H1 (cell line): Measurements from ENCODE around the gene S100PBP. TPM values are rescaled to one million over a fixed set of nuclear protein-coding genes. Genes with fewer than 3 reads are reported as not detected.

ENCODE experiments used
- BRCA1 ChIP-seq: IDR thresholded peaks from 2 replicates; pipeline ENCODE4 v1.6.1; 2012; ENCODE audit warnings: low read depth, low read length, improper control_type of control experiment
- CBX5 ChIP-seq: fragments of 300-800, 300-1000 bp; sonication (generic); IDR thresholded peaks from 2 replicates; pipeline ENCODE4 v1.7.1; 2016; ENCODE audit warnings: antibody characterized with exemption, low read length, low read depth
- CREB1 ChIP-seq: IDR thresholded peaks from 2 replicates; pipeline ENCODE4 v1.6.1; 2012; ENCODE audit warnings: inconsistent platforms
- EGR1 ChIP-seq: IDR thresholded peaks from 2 replicates; pipeline ENCODE4 v1.6.1; 2011; ENCODE audit warnings: low read depth, low read length, borderline replicate concordance
- EP300 ChIP-seq, 2 experiments: IDR thresholded peaks; 1 replicate in 1 of 2; 2 replicates in 1 of 2; pipeline ENCODE4 v1.6.1; 2011 to 2012; ENCODE audit warnings: low read depth in 2 of 2, low read length in 2 of 2, mild to moderate bottlenecking in 2 of 2, borderline replicate concordance in 1 of 2, inconsistent platforms in 1 of 2, moderate library complexity in 1 of 2
- EZH2 ChIP-seq: fragments of 200-600 bp; sonication (generic); IDR thresholded peaks from 2 replicates; pipeline ENCODE4 v1.7.1; 2012; ENCODE audit warnings: low read depth, mild to moderate bottlenecking, moderate library complexity, low read length, inconsistent platforms; ENCODE audit not compliant: severe bottlenecking
- HDAC2 ChIP-seq, 2 experiments: fragments of 300-600 bp in 1 of 2; sonication (generic) in 1 of 2; IDR thresholded peaks; 2 replicates each; pipeline ENCODE4 v1.6.1; 2011 to 2012; ENCODE audit warnings: low read depth in 2 of 2, low read length in 2 of 2, mild to moderate bottlenecking in 2 of 2, moderate library complexity in 2 of 2, borderline replicate concordance in 1 of 2, inconsistent platforms in 1 of 2
- JUND ChIP-seq: IDR thresholded peaks from 2 replicates; pipeline ENCODE4 v1.6.1; 2011; ENCODE audit warnings: mild to moderate bottlenecking, improper control_type of control experiment, low read length
- KDM1A ChIP-seq: fragments of 200-600, 300-600 bp; sonication (generic); IDR thresholded peaks from 2 replicates; pipeline ENCODE4 v1.7.1; 2016; ENCODE audit warnings: mild to moderate bottlenecking, low read length, borderline replicate concordance
- NANOG ChIP-seq: IDR thresholded peaks from 2 replicates; pipeline ENCODE4 v1.6.1; 2011; ENCODE audit warnings: low read length, low read depth, mild to moderate bottlenecking, inconsistent platforms; ENCODE audit not compliant: insufficient read depth, poor library complexity, severe bottlenecking
- POLR2A ChIP-seq, 2 experiments: IDR thresholded peaks; 1 replicate in 1 of 2; 2 replicates in 1 of 2; pipeline ENCODE4 v1.6.1; 2011; ENCODE audit warnings: low read depth in 2 of 2, low read length in 2 of 2, mild to moderate bottlenecking in 2 of 2; ENCODE audit errors: control extremely low read depth in 1 of 2
- POU5F1 ChIP-seq: IDR thresholded peaks from 2 replicates; pipeline ENCODE4 v1.6.1; 2011; ENCODE audit warnings: low read depth, mild to moderate bottlenecking, low read length, moderate library complexity
- RAD21 ChIP-seq, 2 experiments: IDR thresholded peaks in 1 of 2; conservative IDR thresholded peaks in 1 of 2; 2 replicates each; pipeline ENCODE4 v1.6.1; 2011; ENCODE audit warnings: low read depth in 2 of 2, low read length in 2 of 2, improper control_type of control experiment in 1 of 2, inconsistent platforms in 1 of 2, mild to moderate bottlenecking in 1 of 2, moderate library complexity in 1 of 2
- RNF2 ChIP-seq: fragments of 200-900, 300-1000 bp; sonication (generic); IDR thresholded peaks from 2 replicates; pipeline ENCODE4 v1.7.1; 2016; ENCODE audit warnings: borderline replicate concordance, low read depth, mild to moderate bottlenecking, antibody characterized with exemption, low read length; ENCODE audit not compliant: poor library complexity, severe bottlenecking; ENCODE audit errors: missing control alignments
- SAP30 ChIP-seq: fragments of 300-600 bp; sonication (generic); IDR thresholded peaks from 2 replicates; pipeline ENCODE4 v1.7.1; 2012; ENCODE audit warnings: low read length, moderate library complexity, mild to moderate bottlenecking, inconsistent platforms; ENCODE audit not compliant: insufficient read depth, insufficient replicate concordance
- SIRT6 ChIP-seq: IDR thresholded peaks from one replicate; pipeline ENCODE4 v1.7.1; 2012; ENCODE audit warnings: low read length, inconsistent platforms
- SP1 ChIP-seq: IDR thresholded peaks from 2 replicates; pipeline ENCODE4 v1.6.1; 2011; ENCODE audit warnings: low read depth, low read length
- SP2 ChIP-seq: IDR thresholded peaks from 2 replicates; pipeline ENCODE4 v1.6.1; 2012; ENCODE audit warnings: mild to moderate bottlenecking, low read length, inconsistent platforms
- TAF1 ChIP-seq: IDR thresholded peaks from 2 replicates; pipeline ENCODE4 v1.6.1; 2011; ENCODE audit warnings: mild to moderate bottlenecking, low read depth, low read length
- TAF7 ChIP-seq: optimal IDR thresholded peaks from 2 replicates; pipeline ENCODE3; 2011; ENCODE audit warnings: low read depth, mild to moderate bottlenecking, inconsistent platforms, low read length, moderate library complexity, borderline replicate concordance
- TBP ChIP-seq: IDR thresholded peaks from 2 replicates; pipeline ENCODE4 v1.6.1; 2011; ENCODE audit warnings: low read depth, low read length, improper control_type of control experiment
- ZNF274 ChIP-seq: IDR thresholded peaks from 2 replicates; pipeline ENCODE4 v1.7.0; 2012; ENCODE audit warnings: low read length, borderline replicate concordance; ENCODE audit errors: extremely low read depth
- polyA plus RNA-seq, 7 experiments: library from polyadenylated mRNA; depleted of rRNA in 3 of 7; stranded (reverse) in 5 of 7; unstranded in 2 of 7; fragments of >200 nt in 5 of 7; fragments of 200-250 nt in 2 of 7; gene quantifications; 1 replicate in 5 of 7; 2 replicates in 1 of 7; 4 replicates in 1 of 7; pipeline versions ENCODE4 v1.2.1 to v1.2.3, GENCODE V29; 2011 to 2013; ENCODE audit warnings: missing spikeins in 2 of 7, mixed read lengths in 2 of 7
- total RNA-seq: library from RNA; stranded (reverse); fragmentation: NEBNext Ultra II Directional; extraction: Animal tissue kit (Norgen Biotek cat#: 25700); gene quantifications from 2 replicates; pipeline ENCODE4 v1.2.1, GENCODE V29; 2021

The S100PBP gene
- total and polyA plus RNA-seq, 2 of the 8 experiments (the other 6 are each of a cell fraction or from before 2014, with no cell fraction given): 43.8 to 68.3 TPM

DNA sequence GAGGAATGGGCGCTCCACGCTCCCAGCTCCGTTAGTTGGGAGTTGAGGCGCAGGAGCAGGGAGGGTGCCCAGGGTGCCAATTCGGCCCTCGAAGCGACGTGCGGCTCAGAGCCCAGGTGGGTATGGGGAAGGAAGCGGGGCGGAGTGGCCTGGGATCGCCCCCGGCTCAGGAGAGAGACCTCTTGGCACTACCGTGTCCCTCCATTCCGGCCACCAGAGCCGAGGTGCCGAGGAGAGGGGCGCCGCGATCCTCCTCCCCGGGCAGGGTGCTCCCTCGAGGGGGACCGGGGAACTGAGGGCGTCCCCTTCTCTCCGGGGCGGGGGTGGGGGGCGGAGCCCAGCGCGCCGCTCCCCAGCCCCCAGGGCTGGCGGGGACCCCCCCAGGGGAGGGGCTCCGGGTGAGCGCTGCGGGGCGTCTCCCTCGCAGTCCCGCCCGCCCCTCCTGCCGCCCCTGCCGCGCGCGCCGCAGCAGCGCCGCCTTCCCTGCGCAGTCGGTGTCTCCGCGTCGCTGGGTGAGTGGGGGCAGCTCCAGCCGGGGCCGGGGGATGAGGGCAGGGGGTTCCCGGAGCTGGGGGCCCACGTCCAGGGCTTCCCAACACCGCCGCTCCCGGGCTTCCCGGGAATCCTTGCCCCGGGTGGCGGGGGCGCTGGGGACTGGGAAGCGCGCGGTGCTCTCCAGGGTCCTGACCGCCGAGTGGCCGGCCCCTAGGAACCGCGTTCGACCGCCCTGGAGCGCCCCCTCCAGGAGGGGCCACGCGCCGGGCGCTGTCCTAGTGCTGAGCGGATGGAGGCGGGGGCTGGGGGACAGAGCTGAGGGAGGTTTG is 68.8 kb downstream of the S100PBP start, which contains the start of gene HPCA (continued):
- TF ChIP-seq SAP30 (no peak), JUND (0 out of 2 replicates have a peak, but pooled peaks have one; percentile 32), SP2 (no peak), CREB1 (peak; percentile 70), TAF1 (no peak), TBP (no peak), SIRT6 (no peak), EP300 (IDR thresholded peaks at IDR 0.05; ENCODE audit: borderline replicate concordance in 1 of 2, low read depth in 2 of 2, low read length in 2 of 2) (0 out of 3 replicates have a peak, but pooled peaks of 1 of the 2 experiments have one; percentile 43), KDM1A (no peak), POLR2A (IDR thresholded peaks at IDR 0.05; ENCODE audit: control extremely low read depth in 1 of 2, low read depth in 2 of 2, low read length in 2 of 2) (no peak), HDAC2 (IDR thresholded peaks at IDR 0.05; ENCODE audit: borderline replicate concordance in 1 of 2, low read depth in 2 of 2, low read length in 2 of 2) (peak; percentile 97), EGR1 (peak; percentile 70; the same call in 1 of the 2 replicates), NANOG (peak; percentile 51), TAF7 (peak; percentile 98), RNF2 (no peak), BRCA1 (no peak), EZH2 (no peak), RAD21 (IDR thresholded peaks at IDR 0.05 in 1 of 2, conservative IDR thresholded peaks at IDR 0.05 in 1 of 2; ENCODE audit: low read depth in 2 of 2, low read length in 2 of 2) (peak; percentile 47 to 74), POU5F1 (no peak), CBX5 (no peak), ZNF274 (no peak), SP1 (no peak)
